HG03457 (cell line): ENCODE data around the gene TBX15.

Experiments used
- ATAC-seq: cut with Tn5 transposase; IDR thresholded peaks from one replicate; pipeline ENCODE4 v1.9.1; 2021; ENCODE audit warnings: moderate number of reproducible peaks; ENCODE audit not compliant: unreplicated experiment

Gene TBX15

DNA sequence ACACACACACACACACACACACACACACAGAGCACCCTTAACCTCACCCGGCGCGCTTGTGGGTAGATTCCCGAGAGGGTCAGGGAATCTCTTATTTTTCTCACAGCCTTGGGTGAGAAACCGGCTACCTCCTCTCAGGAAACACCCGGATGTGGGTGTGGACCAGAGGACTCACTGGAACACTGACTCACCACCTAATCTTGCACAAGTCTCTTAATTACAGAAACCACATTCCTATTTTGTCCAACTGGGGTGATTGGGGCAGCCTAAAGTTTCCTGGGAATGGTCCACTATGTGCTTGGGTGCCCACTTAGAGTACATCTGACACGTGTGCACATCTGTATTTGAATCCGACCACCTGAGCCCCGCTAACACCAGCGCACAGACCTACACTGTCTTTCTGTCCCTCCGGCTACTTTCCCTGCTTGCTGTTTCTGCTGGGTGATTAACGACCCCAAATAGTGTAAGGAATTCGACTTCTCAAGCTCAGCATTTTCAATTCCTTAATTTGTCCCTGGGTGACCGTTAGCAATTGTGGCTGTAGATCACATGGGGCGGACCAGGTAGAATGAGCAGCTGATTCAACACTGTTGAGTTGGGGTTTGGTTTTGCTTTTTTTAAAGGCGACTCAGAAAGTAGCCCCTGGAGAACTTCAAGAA lies 14.0 kb upstream of the TBX15 start:
- ATAC-seq: no peak

- no peak for ATAC-seq
Measured at GRCh38 chr1:119001181-119002027, 13.3 kb upstream of the TBX15 start.

- no peak for ATAC-seq
Measured at GRCh38 chr1:119000371-119001180, 12.4 kb upstream of the TBX15 start.

DNA sequence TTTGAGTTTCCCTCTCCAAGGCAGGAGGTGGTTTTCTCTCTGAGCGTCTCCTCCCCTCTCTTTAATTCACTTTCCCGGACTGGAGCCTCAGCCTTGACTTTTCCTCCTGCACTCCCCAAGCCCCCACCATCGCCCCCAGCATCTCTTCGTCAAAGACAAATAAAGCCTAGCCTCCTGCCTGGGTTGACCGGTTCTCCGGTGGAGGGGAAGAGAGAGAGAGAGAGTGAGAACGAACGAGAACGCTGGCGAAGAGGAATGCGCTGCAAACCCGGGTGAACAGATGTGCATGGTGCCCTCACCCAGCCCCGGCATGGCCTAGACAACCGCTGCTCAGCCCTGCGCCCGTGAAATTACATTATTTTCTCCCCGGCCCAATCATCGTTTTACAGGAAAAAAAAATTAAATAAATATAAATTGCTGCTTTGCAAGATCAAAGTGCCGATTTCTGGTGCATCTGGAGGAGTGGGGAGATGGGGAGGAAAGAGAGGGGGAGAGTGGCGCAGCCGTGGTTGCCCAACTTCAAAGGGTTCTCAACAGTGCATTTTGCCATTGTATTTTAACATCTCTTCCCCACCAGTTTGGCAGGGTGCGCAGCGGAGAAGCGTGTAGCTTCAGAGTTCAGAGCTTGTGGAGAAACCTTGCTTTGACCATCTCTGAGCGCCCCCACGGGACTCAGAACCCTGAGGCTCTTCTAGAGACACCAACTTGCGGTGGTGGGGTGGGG lies 11.4 kb upstream of the TBX15 start:
- no peak for ATAC-seq

DNA sequence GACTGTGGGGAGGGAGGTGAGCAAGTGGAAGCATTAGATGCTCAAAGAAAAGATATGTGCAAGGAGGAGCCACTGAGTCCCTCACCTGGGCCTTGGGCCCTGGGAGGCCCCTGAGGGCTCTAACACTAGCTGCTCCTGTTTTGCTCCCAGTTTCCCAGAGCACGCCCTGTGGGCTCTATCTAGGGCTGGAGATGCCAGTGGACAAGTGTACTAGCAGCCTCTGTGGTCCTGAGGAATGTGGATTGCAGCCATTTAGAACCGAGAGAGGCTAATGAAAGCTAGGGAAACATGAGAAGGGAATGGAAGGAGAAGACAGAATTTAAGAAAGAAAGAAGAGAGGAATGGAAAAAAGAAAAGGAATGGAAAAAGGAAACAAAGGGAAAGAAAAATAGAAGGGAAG lies 10.0 kb upstream of the TBX15 start:
- no peak for ATAC-seq

- no peak for ATAC-seq
Measured at GRCh38 chr1:118997225-118997624, 9.1 kb upstream of the TBX15 start.

GRCh38 chr1:118995312-118996016 lies 7.3 kb upstream of the TBX15 start:
- no peak for ATAC-seq

- no peak for ATAC-seq
Measured at GRCh38 chr1:118993700-118994026, 5.5 kb upstream of the TBX15 start.

DNA sequence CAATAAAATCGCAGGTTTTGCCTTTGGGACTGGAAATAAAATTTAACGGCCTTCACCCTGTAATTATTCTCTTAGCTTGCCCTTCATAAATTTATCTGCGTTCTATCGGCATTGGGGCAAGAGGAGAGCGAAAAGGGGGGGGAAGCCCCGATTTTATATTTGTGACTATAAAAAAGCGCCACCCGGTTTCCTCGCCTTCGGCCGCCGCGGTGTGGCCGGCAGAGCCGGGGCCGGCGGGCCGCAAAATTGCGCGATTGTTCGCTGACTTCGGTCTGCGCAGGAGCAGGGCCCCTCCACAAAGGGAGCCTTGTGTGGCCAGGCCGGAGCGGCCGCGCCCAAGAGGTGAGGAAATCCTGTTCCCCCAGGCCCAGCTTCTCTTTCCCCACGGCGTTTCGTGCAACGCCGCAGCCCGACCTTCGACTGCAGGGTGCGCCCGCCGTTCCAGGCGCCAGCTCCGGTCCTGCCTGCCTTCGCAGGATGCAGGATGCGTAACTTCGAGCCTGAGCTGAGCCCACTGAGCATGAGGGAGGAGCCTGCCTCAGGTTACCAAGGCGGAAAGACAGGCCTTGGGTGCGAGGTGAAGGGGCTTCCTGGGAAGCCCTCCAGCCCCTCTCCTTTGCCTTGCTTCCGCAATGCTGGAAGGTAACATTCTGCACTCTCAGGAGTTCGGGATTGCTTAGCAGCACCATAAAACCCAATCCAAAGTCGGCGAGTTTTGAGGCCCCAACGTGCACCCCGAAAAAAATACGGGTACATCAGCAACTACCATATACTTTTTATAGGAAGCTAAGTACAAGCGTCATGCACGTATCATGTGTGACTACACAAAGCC lies 4.9 kb upstream of the TBX15 start:
- ATAC-seq: no peak

DNA sequence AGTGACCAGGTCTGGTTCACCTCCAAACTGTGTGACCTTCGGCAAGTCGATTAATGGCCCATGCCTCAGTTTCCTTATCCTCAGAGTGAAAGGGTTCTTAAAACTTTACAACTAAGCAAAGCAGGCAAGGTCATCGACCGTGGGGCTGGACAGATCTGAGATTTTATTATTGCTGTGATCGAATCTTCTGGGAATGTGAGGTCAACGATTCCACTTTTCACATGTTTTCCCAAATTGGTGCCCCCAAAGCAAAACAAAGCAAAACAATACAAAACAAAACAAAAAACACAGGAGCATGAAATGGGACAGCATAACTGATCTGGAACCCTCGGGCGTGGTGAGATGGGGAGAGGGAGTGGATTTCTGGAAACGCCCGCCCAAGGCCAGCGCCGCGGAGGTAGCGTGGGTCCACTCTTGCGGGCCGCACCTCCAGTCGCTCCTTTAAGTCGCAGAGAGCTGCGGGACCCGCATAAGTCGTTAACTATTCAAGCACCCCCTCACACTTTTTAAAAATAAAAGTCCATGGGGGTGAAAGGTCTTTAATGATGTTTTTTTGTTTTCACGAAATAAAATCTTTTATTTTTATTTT lies 4.2 kb upstream of the TBX15 start:
- ATAC-seq: no peak

GRCh38 chr1:118991448-118991847 lies 3.3 kb upstream of the TBX15 start:
- no peak for ATAC-seq

GRCh38 chr1:118990513-118991152 lies 2.5 kb upstream of the TBX15 start:
- ATAC-seq: no peak

DNA sequence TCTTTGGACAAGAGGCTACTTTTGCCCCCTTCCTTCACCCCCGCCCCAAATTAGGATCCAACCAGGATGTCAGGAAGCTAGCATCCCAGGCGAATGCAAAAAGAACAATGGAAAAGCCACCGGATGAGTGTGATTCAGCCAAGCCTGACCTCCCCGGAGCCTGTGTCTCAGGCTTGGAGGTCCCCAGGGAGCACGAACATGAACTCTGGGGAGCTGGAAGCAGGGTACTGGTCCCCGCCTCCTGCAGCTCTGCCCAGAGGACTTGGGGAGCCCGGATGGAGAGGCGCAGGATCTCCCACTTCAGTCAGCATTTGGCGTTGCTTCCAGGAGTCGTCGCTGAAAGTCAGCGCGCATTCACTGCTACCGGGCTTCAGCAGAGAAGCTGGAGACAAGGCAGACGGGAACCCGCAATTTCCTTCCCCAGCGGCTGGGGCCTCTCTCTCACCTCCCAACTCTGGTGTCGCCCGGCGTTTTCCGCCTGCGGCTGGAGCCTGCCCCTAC lies 1.8 kb upstream of the TBX15 start:
- ATAC-seq: no peak

DNA sequence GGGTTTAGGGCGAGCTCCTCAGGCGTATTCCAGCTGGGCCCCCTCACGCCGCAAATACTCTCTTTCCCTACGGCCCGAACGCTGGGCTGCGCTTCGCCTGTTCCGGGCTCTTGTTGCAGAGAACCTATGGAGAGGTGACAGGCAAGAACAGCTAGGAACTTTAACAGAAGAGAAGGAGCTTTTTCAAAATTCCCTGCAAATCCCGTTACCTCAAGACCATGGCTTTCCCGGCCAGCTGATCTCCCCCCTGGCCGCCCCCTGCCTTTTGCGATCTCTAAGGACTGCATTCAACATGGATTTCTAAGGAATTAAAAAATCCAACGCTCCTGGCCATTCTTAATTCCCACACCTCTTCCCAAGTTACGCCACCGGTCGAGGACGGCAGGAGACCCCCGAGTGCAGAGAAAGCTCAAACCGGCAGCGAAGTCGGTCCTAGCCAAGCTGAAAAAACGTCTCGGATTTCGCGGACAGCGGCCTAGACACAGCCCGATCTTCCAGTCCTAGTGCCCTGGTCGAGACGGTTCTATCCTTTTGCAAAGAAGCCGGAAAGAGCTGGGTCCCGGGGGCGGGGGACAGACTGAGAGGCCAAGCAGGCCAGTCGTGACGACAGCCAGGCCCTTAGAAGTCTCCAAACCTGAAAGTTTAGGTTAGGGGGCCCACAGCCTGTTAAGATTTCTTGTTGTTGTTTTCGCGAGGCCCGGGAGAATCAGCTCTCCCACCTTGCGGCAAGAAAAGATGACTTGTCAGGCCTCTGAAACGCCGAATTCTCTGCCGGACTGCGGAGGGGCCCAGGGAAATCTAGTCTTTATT lies 1.1 kb upstream of the TBX15 start:
- ATAC-seq: no peak

- no peak for ATAC-seq
Measured at GRCh38 chr1:118987468-118988185, 516 bp downstream of the TBX15 start.

DNA sequence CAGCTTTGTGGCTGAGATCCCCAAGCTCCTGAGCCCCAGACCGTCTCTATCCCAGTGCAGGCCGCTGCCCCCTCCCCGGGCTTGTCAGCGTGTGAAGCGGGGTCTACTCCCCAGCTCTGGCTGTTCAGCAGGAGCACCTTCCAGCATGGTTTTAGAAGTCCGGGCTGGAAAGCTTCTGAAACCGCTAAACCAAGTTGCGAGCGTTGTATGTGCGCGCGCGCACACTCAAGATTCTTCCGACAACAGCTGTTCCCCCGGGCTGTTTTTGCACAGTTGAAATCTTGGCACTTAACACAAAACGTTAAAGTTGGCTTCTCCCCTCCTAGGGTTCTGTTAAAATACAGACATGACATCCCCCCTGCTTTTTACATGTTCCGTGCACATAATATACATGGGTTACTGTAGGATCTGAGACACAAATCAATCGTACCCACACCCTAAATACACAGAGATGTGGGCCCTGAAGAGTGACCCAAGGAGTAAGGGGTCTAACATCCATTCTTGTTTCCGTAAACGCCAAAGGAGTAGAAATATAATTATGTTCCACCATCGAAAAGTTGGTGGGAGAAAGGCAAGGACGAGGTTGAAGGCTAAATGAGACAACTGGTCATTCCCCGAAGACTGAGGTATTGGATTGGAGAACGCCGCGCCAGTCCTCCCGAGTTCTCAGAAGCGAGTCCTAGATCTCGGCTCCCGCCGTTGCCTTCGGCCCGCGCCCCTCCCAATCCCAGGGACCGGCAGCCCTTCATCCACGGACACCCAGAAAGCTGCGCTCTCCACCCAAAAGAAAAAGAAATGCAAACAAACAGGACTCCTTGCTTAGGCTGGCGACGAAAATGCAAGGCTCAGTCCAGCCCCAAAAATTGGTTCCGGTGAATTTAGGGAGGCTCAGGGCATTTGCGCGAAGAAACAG lies 1.3 kb downstream of the TBX15 start:
- no peak for ATAC-seq
